ENCODE results near the gene NKX1-1.
"Not testable (repeated sequence)": the region's sequence is repeated elsewhere in the genome, so short reads cannot be mapped to it uniquely, and the experiment has no call there.

The NKX1-1 gene

DNA sequence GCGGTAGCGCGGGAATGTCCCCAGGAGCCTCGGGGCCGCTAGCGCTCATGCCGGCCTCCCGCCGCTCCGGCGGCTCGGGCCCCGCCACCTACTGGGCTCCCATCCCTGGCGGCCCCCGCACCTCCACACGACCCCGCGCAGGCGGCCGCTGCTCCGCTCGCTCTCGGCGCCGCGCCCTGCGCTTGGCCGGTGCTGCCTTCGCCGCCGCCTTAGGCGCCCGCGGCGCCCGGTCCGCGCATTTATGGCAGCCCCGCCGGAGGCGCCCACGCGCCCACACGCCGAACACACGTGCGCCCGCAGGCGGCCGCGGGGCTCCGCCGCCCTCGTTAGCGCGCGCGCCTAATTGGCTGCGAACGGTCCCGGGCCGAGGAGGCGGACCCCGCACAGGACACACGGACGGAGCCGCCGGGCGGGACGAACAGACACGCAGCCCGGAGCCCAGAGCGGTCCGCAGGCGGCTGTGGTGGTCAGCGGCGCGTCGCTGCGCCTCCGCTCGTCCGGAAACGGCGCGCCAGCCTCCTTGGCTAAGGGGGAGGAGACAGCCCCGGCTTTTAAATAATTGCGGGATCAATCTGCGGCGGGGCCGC lies at the start of gene NKX1-1:
Gene NKX1-1, minus strand, starts transcription at position 49 of the 587 bp plus-strand sequence. Its CDS starts 0 bp downstream, at position 49.
- no peak for DNase-seq (ENCODE audit: low spot score)

DNA sequence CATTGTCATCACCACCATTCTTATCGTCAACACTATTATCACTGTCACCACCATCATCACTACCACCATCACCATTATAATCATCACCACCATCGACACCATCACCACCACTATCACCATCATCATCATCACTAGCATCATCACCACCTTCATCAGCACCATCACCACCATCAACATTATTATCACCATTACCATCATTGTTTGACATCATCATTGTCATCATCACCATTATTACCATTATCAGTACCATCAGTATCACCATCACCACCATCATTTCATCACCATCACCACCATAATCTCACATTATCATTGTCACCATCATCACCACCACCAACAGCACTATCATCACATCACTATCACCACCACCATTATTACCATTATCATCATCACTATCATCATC lies 47.5 kb upstream of the NKX1-1 start:
- DNase-seq (ENCODE audit: low spot score), result no peak

DNA sequence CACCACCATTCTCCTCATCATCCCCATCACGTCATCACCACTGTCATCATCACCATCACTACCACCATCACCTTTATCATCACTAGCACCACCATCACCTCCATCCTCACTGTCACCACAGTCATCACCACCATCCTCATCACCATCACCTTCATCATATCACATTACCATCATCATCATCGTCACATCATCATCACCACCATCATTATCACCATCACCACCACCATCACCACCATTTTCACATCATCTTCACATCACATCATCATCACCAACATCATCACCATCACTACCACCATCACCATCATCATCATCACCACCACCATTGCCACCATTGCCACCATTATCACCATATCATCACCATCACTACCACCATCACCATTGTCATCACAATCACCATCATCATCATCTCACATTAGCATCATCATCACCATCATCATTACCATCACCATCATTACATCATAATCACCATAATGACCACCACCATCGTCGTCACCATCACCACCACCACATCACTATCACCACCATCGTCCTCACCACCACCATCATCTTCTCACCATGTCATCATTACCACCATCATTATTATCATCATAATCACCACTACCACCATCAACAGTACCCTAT lies 46.3 kb upstream of the NKX1-1 start:
- no peak for DNase-seq (ENCODE audit: low spot score)

DNA sequence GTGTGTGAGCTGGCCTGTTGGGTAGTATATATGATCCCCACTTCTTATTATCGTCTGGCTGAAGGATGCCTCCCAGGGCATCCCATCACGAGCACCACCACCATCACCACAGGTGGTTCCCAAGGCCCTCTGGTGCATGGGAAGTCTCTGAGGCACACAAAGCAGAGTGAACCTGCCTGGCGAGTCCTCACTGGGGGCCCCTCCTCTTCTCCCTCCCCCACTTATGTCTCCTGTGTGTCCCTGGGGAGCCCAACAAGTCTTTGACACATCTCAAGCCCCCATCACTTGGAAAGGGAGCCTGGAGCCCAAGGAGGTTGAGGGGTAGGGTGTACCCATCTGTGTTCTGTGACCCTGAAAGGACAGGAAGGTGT lies 45.5 kb upstream of the NKX1-1 start:
- DNase-seq (ENCODE audit: low spot score), result no peak

DNA sequence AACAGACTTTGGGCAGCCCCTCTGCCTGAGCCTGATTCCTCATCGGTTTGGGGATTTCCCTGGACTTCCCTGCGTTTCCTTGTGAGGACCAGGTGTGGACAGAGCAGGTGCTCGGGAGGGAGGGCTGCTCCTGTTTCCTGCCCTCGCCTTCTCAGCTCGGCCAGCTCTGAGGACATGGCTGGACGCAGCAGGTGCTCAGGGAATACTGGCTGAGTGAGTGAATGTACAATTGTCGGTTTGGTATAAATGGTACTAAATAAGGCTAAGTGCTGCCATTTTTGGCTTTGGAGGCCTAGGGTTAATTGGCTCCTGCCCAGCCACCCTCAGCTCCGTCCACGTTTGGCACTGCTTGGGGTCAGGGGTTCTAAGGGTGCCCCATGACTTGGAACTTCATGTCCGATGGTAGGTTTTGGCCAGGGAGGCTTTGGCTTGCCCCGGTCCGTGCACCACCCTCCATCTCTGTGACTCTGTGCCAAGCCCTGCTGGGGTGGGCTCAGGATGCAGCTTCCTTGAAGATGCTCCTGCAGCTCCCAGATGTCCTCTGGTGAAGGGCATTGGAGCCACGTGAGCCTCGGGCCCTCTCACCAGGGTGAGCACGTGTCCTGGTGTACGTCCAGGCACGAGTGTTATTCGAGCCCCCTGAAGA lies 45.0 kb upstream of the NKX1-1 start:
- no peak for DNase-seq (ENCODE audit: low spot score)

DNA sequence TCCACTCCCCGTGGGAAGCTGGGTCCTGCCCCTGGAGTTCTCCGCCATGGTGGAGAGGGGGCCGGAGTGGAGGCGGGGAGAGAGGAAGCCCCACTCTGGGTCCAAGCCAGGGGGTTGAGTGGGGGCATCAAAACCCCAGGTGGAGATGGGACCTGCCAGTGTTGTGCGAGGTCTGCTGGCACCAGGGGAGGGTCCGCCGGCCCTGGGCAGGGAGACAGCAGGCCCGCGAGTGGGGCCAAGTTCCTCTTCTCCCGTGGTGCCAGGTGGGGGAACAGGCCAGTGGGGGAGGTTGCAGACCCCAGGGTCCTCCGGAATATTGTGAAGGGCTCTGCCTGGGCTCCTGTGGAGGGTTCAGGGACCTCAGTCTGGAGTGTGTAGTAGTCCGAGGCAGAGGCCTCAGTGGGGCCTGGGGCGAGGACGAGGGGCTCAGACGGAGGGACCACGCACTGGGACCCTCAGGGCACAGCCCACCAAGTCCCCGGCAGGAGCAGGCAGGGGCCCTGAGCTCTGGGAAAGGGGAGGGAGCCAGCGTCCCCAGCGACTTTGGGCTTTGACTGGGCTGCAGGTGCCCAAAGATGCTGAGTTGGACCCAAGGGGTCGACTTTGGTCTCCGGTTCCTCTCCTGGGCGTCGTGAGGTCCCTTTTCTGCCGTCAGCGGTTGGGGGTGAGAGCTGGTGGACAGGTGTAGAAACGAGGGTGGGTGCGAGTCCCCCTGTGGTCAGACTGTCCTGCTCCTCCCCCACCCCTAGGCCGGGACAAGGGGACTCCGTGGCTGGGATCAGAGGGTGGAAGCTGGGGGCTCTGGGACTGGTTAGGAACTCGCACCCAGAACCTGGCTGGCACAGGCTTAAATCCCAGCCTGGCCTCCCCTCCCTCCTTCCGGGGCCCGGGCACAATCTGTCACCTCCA lies 43.8 kb upstream of the NKX1-1 start:
- no peak for DNase-seq (ENCODE audit: low spot score)

DNA sequence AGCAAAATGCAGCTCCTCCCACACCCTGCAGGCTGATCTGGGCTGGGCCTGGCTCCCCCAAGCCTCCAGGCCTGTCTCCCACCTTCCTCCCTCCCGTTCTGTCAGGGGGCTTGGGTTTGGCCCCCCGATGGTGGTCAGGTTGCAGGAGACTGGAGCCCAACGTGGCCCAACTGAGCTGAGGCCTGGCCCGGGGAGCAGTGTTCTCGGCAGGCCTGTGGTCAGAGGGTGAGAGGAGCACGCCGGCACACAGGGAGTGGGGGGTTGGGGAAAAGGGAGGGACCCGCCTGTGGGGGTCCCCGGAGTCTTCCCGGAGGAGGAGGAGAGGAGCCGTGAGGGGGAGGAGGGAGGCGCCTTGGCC lies 43.2 kb upstream of the NKX1-1 start:
- no peak for DNase-seq (ENCODE audit: low spot score)

DNA sequence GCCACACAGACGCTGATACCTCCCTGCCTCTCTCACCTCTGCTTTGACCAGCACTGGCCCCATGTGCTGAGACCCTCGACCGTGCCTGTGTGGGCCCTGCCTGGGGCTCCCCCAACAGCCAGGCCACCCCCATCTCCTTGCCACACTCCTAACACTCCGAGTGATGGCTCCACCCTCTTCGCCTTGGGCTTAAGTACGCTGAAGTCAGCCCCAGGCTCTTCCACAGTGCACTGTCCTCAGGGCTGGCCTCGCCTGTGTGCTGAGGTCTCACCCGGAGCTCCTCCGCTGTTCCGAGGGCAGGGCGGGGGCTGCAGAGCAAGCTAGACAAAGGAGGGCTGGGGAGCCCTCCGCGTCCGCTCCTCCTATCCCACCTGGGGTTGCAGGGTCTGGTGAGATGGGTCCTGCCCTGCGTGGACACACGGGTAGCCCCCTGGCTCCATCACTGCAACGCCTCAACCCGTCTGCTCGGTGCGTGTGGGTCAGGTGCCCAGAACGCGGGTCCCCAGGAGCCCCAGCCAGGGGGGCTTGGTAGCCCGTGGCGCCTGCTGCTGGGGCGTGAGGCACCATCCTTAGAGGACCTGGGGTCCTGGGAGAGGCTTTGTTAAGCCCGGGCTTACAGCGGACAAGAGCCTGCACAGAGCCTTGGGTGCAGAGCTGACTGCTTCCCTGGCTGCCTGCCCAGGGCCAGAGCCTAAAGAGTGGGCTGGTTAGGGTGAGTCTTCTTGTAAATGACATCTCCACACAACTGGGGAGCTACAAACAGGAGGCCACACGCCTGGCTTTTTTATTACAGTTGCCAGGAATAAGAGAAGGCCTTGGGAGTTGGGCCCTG lies 42.6 kb upstream of the NKX1-1 start:
- no peak for DNase-seq (ENCODE audit: low spot score)

DNA sequence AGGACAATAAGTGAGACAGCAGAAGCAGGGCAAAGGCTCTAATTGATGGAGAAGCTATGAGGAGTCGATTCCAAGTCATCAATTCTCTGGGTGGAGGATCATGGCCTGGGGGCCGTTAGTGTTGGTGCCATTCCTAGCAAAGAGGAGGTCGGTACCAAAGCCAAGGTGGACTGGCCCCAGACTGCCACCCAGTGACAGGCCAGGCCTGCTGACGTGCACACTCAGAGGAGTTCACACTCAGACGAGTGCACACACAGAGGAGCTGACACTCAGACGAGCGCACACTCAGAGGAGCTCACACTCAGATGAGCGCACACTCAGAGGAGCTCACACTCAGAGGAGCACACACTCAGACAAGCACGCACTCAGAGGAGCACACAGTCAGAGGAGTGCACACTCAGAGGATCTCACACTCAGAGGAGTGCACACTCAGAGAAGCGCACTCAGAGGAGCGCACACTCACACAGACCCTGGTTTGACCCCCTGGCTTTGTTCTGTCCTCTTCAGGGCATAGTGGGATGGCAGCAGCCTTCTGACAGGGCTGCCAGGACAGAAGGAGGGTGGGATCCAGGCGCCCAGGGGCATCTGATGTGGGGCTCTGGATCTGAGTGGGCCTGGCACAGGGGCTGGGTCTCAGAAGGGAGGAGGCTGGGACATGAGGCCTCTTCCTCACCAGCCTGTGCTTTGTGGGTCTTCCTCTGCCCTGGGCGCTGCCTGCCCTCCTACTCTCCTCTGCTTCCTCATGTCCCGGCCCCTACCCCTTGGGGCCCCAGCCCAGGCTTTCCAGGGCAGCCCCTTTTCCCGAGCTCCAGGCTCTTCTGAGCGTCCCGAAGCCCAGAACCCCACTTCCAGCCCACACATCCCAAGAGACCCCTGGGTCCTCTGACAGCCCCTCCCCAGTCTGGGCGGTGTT lies 41.7 kb upstream of the NKX1-1 start:
- no peak for DNase-seq (ENCODE audit: low spot score)

DNA sequence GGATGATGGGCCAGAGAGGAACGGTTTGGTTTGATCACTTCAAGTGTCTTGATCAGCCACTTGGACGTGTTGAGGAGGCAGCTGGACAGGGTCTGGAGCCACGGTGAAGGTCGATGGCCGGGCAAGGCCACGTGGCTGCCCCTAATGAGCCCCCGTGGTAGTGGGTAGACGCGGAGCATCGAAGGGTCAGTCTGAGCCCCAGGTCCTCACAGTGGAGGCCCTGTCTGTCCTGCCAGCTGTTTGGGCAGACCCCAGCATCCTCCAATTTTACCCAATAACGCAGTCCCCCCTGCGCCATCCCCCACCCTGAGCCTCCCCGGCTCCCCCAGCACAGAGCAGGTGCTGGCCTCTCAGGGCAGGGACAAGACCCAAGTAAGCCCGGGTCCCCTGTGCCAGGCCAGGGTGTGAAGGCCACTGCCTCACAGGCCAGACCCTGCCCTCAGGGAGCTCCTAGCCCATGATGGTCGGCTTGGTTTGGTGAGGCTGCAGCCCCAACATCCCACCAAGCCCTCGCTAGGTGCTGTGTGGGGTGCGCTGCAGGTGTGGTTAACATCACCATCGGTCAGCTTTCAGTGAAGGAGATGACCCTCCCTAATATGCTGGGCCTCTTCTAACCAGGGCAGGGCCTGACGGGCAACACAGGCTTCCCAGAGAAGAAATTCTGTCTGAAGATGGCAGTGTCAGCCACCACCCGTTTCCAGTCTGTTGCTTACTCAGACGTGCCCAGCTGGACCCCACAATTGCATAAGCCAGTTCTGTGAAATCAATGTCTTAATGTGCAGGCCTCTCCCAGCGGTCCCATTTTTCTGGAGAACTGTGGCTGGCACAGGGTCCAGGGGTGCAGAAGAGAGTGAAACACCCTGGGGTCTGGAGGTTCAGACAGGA lies 40.5 kb upstream of the NKX1-1 start:
- no peak for DNase-seq (ENCODE audit: low spot score)

DNA sequence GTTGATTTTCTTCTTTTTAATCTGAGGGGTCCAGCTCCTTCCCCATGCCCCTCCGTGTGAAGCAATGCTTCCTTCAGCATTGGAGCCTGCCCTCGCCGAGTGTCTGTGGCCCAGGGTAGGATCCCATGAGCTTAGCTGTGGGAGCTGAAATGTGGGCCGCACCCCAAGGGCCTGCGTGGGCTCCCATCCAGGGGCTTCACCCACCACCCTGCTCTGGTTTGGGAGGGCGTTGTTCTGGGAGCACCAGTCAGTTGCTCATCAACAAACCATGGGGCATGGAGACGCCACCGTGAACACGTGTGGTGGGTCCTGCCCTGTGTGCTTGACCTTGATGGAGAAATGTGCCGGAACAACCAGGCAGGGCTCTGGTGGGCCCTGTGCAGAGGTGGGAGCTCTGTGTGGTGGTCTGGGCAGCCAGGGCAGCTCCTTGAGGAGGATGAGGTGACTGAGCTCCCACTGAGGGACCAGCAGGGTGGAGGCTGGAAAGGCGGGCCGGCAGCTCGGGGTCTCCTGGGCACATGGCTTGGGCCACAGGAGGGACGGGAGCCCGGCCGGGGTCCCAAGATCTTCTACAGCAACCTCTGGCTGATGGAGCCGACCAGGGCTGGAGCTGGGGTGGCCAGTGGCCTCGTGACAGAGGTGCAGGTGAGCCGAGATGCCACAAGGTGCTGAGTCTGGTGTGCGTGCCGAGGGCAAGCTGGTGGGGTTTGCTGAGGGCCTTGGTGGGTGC lies 39.6 kb upstream of the NKX1-1 start:
- DNase-seq (ENCODE audit: low spot score), result no peak

DNA sequence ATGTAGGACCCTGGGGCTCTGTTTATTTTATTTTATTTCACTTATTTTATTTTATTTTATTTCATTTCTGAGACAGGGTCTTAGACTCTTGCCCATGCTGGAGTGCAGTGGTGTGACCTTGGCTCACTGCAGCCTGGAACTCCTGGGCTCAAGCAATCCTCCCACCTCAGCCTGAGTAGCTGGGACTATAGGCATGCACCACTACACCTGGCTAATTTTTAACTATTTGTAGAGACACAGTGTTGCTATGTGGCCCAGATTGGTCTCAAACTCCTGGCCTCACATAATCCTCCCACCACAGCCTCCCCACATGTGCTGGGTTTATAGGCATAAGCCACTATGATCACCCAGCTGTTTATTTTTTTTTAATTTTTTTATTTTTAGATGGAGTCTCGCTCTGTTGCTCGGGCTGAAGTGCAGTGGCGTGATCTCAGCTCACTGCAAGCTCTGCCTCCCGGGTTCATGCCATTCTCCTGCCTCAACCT lies 37.5 kb upstream of the NKX1-1 start:
- not testable (repeated sequence) for DNase-seq (ENCODE audit: low spot score)

DNA sequence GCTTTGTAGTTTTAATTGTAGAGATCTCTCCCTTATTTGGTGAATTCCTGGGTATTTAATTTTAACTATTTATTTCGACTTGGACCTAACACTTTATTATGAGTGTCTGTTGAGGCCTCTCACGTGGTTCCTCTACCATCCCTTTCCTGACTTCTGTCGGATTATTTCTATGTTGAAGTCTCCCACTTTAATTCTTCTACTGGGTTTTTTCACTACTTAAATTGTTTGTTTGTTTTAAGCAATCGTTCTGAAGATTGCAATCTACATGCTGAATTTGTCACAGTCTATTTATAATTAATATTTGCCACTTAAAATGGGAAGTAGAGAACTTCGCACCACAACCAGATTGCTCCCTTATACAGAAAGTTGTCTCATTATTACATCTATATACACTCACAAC lies 20.8 kb upstream of the NKX1-1 start:
- no peak for DNase-seq (ENCODE audit: low spot score)

DNA sequence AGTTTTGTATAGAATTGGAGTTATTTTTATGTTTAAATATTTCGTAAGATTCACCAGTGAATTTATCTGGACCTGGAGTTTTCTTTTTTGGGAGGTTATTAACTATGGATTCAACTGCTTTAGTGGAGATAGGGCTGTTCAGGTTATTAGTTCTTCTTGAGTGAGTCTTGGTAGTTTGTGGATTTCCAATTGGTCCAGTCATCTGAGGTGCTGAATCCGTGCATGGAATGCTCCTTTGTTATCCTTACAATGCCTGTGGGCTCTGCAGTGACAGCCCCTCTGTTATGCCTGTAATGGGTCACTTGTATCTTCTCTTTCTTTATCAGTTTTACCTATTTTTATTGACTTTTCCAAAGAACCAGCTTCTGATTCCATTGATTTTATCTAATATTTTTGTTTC lies 15.4 kb upstream of the NKX1-1 start:
- DNase-seq (ENCODE audit: low spot score), result no peak

DNA sequence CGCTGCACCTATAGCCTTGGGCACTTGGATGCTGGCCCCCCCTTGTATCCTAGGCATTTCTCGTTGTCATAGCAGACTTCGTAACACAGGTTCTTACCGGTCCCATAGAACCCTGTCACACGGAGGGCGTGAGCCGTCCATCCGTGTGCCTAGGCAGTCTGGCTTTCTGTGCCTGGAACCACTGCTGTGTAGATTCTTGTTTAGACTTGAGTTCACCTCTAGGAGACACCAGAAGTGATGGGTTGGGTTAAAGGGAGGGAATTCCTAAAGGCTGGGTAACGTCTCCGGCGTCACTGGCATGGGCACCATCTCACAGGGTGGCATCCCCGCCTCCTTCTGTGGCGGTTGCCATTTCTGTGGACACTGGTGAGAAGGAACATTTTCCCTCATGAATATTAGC lies 13.5 kb upstream of the NKX1-1 start:
- no peak for DNase-seq (ENCODE audit: low spot score)

DNA sequence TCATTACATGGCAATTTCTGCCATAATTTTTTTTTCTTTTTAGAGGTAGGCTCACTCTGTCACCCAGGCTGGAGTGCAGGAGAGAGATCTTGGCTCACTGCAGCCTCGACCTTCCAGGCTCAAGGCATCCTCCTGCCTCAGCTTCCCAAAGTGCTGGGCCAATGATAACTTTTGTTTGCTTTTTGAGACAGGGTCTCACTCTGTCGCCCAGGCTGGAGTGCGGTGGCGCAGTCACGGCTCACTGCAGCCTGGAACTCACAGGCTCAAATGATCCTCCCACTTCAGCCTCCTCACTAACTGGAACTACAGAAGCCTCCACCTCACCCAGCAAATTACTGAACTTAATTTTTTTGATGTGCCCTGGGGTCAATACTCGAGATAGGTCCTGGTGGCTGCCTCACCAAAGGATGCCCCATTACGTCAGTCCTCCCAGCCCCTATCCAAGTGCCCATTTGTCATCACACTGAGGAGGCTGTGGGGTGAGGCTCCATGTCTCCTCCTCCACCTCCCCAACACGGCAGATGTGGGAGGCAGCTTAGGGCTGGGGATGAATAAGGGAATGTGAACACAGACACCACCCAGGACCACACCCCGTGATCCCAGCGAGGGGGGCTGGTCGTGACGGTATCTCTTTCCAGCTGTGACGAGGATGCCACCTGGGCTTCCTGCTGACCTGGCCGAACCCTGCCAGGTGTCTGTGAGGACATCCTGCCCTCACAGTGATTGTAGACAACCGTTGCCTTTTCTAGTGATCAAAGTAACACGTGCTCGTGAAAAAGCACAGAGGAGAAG lies 12.4 kb upstream of the NKX1-1 start:
- DNase-seq (ENCODE audit: low spot score), result no peak

DNA sequence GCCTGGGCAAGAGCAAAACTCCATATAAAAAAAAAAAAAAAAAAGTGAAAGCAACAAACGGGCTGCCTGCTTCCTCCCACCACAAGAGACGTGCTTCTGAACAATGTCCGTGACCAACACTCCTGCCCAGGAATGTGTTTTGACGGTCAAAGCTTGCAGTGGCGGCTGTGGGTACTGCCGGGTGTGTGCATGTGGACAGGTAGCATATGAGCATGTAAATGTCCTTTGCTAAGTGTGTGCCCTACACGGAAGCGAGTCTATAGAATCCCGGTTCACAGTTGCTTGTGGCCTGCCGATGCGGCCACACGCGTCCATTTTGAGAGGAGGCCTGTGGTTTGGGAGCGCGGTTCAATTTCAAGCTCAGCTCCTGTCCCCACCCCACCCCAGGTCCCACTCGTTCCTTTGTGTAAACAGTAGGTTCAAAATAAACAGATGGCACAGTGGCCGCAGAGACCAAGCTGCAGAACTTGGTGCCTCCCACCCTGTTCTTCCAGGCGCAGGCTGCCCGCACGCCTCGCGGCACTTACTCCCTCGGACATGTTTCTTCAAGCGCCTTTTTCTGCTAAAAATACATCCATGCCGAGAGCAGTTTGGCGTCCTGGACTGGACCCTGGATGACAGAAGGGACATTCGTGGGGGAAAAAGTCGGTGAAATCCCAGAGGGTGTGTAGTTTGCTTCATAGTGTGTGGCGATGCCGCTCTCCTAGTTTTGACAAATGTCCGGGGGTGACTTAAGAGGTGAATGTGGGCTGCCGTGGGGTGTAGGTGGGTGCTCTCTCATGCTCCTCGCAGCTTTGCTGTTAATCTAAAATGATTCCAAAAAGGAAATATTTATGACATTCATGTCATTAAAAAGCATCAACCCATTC lies 11.5 kb upstream of the NKX1-1 start:
- no peak for DNase-seq (ENCODE audit: low spot score)

All from kidney capillary endothelial cell (primary cell).